T47D (cell line): ENCODE data around the gene RYK.

Experiments
- DNase-seq, 2 experiments: peaks; one replicate each; pipeline versions ENCODE4 v3.0.0 to v3.0.0-alpha.2; 2011 to 2012; ENCODE audit warnings: low read depth in 1 of 2, low spot score in 1 of 2
- JUND ChIP-seq: IDR thresholded peaks from 2 replicates; pipeline ENCODE4 v1.6.1; 2012; ENCODE audit warnings: low read depth
- in situ Hi-C: cut with HindIII; loops from 2 replicates; pipeline ENCODE4 v1.10.0; 2016; ENCODE audit warnings: low sequenced_read_pairs, low pct_unique_long_range_greater_than_20kb

The RYK gene

GRCh38 chr3:134251731-134252391, 1.2 kb upstream of the RYK start:
- TF ChIP-seq JUND: no peak
- in situ Hi-C loops: no loop called here
- no peak for DNase-seq

- in situ Hi-C loops: no loop called here
- peak; percentile 45 to 57 for DNase-seq
- no peak for TF ChIP-seq JUND
Measured at GRCh38 chr3:134249935-134250716, 533 bp downstream of the RYK start.

- TF ChIP-seq JUND: no peak
- in situ Hi-C loops: no loop called here
- no peak for DNase-seq
Measured at GRCh38 chr3:134249296-134249841, 1.3 kb downstream of the RYK start.

- DNase-seq: no peak
- TF ChIP-seq JUND: no peak
- in situ Hi-C loops: no loop called here
Measured at GRCh38 chr3:134244921-134245320, 5.7 kb downstream of the RYK start.

- in situ Hi-C loops: no loop called here
- peak in 1 of 2 experiments; percentile 17 for DNase-seq
- TF ChIP-seq JUND: no peak
Measured at GRCh38 chr3:134242649-134243617, 7.7 kb downstream of the RYK start.

DNA sequence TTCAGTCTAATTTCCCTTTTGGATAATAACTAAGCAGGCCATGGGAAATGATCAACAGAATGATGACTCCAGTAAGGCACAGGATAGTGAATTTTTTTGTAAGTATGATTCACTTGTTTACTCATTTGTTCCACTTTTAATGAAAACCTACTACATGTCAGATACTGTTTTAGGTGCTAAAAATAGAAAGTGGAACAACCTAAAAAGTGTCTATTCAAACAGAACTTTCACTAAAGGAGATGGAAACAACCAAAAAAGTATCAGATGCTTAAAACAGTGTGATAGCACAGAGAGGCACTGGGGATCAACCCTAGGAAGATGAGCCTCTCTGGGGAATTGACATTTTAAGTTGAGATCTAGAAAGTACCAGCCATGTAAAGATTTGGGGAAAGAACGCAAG, 11.1 kb downstream of the RYK start:
- DNase-seq: no peak
- in situ Hi-C loops: no loop called here
- no peak for TF ChIP-seq JUND

- no peak for TF ChIP-seq JUND
- in situ Hi-C loops: no loop called here
- DNase-seq: no peak
Measured at GRCh38 chr3:134237454-134238145, 13.1 kb downstream of the RYK start.

DNA sequence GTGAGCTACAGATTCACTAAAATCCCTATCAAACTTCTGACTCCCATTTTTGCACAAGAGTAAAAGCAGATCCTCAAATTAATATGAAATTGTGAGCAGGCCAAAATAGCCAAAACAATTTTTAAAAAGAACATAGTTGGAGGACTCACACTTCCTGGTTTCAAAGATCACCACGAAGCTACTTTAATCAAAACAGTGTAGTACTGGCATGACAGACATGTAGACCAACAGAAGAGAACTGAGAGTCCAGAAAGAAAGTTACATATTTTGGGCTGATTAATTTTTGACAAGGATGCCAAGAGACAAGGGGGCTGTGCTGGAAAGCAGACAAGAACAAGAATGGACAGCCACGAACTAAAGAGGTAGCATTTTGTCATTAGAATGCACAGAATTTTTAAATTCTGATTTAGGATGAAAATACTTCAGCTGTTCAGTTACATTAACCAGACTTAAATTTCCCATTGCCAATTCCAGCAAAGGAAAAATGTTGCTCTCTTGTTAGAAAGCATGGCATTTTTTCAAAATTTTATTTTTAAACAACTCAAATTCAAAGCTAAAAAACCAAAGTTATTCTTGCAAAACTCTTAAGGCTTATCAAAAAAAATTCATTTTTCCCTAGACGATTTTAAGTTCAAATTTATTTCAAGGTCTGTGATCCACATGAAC, 14.0 kb downstream of the RYK start:
- TF ChIP-seq JUND: no peak
- in situ Hi-C loops: no loop called here
- DNase-seq: no peak

- in situ Hi-C loops: no loop called here
- TF ChIP-seq JUND: no peak
- DNase-seq: no peak
Measured at GRCh38 chr3:134235577-134236076, 15.0 kb downstream of the RYK start.

DNA sequence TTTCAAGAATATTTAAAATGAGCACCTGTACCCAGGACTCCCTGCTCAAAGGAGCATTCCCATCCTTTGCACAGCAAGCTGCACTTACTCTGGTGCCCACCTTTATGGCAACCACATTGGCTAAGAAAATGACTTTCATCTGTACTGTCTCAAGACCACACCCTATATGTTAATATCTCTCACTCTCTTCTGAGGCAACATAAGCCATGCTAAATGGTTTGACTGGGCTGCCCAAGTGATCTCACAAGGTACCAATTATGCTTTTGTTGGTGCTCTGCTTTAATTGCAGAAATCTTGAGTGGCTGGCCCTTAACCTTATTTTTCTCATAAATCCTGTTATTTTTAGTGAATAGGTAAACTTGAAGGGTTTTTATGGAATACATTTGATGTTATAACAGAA, 17.7 kb downstream of the RYK start:
- in situ Hi-C loops: no loop called here
- no peak for DNase-seq
- TF ChIP-seq JUND: no peak

DNA sequence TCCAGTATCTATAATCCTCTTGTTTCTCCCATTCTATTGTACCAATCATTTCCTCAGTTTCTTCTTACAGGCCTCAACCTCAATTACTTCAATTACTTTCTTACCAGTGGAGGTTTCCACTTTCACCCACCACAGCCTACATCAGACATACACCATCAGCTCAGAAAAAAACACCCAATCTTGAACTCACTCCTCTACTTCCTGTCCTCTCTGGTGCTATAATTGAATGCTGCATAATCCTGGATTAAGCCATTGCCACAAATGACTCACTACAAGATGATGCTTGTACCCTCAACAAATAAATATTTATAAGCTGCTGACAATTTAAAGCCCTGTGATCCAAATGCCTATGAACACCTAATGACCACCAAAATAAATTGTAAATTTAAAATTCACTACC, 18.5 kb downstream of the RYK start:
- TF ChIP-seq JUND: no peak
- DNase-seq: no peak
- in situ Hi-C loops: no loop called here
